Upper lobe of left lung (tissue), 4 donors: ENCODE results near the gene PRPF8.

ENCODE experiments used
- POLR2A ChIP-seq, 4 donors: fragments of 450-650 bp; IDR thresholded peaks; one replicate each; pipeline ENCODE4 v1.5.1; 2016 to 2017; ENCODE audit warnings: antibody characterized with exemption in 4 of 4, mild to moderate bottlenecking in 2 of 4
- POLR2AphosphoS5 ChIP-seq, 2 donors: sonication (generic); formaldehyde crosslinking; IDR thresholded peaks; one replicate each; pipeline ENCODE4 v1.5.1; 2017; ENCODE audit warnings: antibody characterized with exemption in 2 of 2
- TF ChIP-seq, protein P1 (sequence below), 6 experiments: fragments of 450-650 bp in 4 of 6; fragments of 200-600 bp in 2 of 6; sonication (generic) in 2 of 6; IDR thresholded peaks; one replicate each; pipeline ENCODE4 v1.5.1; 2016 to 2019; ENCODE audit warnings: antibody characterized with exemption in 6 of 6

DNA sequence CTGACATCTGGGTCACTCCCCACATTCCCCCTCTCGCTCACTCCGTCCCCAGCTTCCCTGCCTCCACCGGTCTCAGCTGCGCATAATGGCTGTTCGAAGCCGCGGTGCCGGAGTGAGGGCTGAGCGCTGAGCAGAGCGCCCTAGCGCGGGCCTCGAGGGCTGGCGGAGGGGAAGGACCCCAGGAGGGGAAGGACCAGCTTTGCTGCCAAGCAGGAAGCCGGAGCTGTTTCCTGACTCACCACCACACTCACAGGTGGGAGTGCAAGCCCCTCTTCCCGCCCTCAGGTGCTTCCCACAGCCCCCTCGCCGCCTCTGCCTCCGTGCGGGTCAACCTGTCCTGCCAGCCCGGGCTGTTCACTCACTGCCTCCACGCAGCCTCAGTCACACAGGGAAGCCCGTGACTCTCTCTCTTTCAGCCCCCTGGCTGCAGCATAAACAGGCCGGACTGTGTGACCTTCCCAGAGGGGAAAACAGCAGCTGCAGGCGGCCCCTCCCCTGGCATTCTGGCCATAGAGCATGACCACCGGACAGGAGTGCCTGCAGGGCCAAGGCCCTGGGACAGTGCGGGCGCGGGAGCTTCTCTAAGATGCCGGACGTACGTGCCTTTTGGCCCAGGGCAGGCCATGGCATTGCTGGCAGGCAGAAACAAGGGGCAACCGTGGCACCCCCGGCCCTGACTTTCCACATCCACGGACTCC lies 79.7 kb downstream of the PRPF8 start:
- no peak for TF ChIP-seq POLR2A (IDR thresholded peaks at IDR 0.05)
- TF ChIP-seq, protein P1, sequence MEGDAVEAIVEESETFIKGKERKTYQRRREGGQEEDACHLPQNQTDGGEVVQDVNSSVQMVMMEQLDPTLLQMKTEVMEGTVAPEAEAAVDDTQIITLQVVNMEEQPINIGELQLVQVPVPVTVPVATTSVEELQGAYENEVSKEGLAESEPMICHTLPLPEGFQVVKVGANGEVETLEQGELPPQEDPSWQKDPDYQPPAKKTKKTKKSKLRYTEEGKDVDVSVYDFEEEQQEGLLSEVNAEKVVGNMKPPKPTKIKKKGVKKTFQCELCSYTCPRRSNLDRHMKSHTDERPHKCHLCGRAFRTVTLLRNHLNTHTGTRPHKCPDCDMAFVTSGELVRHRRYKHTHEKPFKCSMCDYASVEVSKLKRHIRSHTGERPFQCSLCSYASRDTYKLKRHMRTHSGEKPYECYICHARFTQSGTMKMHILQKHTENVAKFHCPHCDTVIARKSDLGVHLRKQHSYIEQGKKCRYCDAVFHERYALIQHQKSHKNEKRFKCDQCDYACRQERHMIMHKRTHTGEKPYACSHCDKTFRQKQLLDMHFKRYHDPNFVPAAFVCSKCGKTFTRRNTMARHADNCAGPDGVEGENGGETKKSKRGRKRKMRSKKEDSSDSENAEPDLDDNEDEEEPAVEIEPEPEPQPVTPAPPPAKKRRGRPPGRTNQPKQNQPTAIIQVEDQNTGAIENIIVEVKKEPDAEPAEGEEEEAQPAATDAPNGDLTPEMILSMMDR (IDR thresholded peaks at IDR 0.05) = no peak
- TF ChIP-seq POLR2AphosphoS5 (IDR thresholded peaks at IDR 0.05) = no peak
